OCI-LY7 (cell line): ENCODE results near the gene MYL3.

ENCODE experiments used
- EZH2phosphoT487 ChIP-seq: fragments of 200-600 bp; sonication (generic); IDR thresholded peaks from 2 replicates; pipeline ENCODE4 v1.6.1; 2018; ENCODE audit warnings: low read depth, borderline replicate concordance, mild to moderate bottlenecking, mixed run types, antibody characterized with exemption, low read length, moderate library complexity, mixed read lengths
- TF ChIP-seq, protein P1 (sequence below): fragments of 200-600 bp; sonication (generic); conservative IDR thresholded peaks from 2 replicates; pipeline ENCODE4 v1.5.1; 2014; ENCODE audit warnings: mild to moderate bottlenecking, antibody characterized with exemption, low read length, moderate library complexity, mixed read lengths

DNA sequence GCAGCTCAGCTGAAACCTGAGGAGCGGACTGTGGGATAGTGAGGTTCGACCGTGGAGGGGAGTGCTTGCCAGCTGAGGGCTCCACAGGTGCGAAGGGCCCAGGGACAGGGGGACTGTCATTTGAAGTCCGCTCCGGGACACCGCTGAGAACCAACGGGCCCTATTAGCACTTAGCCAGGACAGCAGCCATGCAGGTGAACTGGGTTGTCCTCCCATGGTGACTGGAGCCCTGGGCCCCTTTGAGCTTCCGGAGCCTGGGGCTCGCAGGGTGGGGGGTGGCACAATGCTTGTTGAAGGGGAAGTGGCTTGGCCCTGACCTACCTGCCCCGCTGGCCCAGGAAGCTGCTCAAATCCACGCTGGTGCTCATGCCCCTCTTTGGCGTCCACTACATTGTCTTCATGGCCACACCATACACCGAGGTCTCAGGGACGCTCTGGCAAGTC lies 39.0 kb upstream of the MYL3 start:
- TF ChIP-seq, protein P1, sequence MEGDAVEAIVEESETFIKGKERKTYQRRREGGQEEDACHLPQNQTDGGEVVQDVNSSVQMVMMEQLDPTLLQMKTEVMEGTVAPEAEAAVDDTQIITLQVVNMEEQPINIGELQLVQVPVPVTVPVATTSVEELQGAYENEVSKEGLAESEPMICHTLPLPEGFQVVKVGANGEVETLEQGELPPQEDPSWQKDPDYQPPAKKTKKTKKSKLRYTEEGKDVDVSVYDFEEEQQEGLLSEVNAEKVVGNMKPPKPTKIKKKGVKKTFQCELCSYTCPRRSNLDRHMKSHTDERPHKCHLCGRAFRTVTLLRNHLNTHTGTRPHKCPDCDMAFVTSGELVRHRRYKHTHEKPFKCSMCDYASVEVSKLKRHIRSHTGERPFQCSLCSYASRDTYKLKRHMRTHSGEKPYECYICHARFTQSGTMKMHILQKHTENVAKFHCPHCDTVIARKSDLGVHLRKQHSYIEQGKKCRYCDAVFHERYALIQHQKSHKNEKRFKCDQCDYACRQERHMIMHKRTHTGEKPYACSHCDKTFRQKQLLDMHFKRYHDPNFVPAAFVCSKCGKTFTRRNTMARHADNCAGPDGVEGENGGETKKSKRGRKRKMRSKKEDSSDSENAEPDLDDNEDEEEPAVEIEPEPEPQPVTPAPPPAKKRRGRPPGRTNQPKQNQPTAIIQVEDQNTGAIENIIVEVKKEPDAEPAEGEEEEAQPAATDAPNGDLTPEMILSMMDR = no peak
- no peak for TF ChIP-seq EZH2phosphoT487
